NCI-H187 (cell line): ENCODE results near the gene PRF1.
A peak's percentile ranks its signal among the peaks of the same experiment; 100 is the strongest.

ENCODE experiments used
- DNase-seq, 2 experiments: peaks; one replicate each; lab custom pipeline; 2025; lab: John Stamatoyannopoulos, UW

The PRF1 gene

GRCh38 chr10:70559861-70560260 lies 42.7 kb downstream of the PRF1 start:
- no peak for DNase-seq

DNA sequence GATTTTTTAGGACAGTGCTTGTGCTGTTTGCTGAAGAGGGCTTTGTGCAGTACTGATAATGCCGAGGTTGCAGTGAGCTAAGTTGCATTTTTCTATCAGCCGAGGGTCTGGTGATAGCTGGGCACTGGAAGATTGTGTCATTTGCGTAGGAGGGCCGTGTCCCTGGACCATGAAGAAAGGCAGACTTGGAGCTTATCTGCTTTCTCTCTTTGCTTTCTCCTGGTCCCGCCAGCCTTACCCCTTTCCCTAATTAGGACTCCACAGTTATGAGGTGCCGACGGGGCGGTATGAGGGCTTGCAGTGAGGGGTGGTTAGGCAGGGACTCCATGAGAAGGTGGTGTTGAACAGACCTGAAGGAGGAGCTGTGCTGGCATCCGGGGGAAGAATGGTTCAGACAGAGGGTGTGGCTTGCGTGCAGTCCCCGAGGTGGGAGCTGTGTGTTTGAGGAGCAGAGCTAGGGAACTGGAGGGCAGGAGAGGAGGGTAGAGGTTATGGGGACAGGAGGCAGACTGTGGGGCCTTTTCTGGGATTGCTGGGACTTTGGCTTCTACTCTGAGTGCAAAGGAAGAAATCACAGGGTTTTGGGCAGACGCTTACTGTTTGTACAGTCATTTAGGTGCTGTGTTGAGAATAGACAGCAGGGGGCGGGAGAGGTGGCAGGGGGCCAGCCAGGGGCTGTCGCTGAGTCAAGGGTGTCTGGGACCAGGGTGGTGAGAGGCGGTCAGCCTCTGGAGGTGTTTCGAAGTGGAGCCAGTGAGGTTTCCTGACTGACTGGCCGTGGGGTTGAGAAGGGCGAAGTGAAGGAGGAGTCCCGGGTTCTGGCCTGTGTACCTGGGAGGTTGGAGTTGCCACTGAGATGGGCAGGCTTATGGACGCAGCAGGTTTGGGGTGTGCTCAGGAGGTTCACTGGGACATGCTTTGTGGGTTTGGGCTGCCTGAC lies 43.4 kb downstream of the PRF1 start:
- peak in 1 of 2 experiments; percentile 6 for DNase-seq

DNA sequence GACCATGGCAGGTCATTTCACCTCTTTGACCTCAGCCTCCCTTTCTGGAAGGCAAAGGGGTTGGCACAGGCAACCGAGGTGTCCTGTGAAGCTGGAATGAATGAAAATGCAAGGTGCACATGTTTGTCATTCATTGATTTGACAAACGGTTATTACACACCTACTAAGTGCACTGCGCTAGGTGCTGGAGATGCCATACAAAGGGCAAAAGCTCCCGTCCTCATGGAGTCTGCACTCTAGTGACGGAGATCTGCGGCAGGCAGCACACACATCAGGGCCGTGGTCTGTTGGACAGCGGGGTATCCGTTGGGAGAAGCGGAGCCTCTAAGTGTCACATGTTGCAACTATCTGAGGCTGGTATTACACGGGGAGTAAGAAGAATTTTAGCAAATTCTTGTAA lies 44.2 kb downstream of the PRF1 start:
- DNase-seq = no peak

GRCh38 chr10:70557876-70558275 lies 44.7 kb downstream of the PRF1 start:
- no peak for DNase-seq

- DNase-seq = no peak
Measured at GRCh38 chr10:70557086-70557845, 45.3 kb downstream of the PRF1 start.

GRCh38 chr10:70555371-70555770 lies 47.2 kb downstream of the PRF1 start:
- no peak for DNase-seq

DNA sequence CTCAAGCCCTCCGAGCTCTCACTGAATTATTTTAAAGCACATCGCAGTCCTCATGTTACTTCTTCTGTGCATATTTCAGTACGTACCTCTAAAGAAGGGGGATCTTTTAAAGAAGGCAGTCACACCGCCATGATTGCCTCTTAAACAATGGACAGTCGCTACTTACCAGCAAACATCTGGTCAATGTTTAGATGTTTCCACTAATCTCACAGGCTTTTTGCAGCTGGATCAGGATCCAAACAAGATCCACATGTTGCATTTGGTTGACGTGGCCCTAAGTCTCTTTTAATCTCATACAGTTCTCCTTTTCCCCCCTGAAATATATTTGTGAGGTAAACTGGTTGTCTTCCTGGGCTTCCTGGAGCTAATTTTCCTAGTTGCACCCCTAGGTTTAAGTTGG lies 50.0 kb downstream of the PRF1 start:
- DNase-seq = no peak

DNA sequence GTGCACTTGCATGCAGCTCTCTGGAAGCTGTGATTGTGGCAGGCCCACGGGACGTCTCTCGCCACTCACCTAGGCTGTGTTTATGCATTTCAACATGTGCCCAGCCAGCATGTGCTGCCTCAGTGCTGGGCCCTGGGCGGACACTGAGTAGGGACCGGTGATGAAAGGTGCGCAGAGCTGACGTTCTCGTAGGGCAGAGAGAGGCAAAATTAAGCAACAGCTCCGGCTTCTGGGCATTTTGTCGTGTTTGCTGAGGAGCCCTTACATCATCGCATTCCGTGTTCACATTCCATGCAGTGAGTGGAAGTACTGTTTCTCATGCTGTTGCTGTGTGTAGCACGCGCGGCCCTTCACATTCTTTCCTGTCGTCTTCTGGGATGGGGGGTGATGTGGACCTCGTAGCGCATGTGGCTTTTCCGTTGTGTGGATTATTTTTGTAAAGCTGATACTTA lies 50.5 kb downstream of the PRF1 start:
- DNase-seq = no peak

- no peak for DNase-seq
Measured at GRCh38 chr10:70551466-70551865, 51.1 kb downstream of the PRF1 start.

- DNase-seq = no peak
Measured at GRCh38 chr10:70550459-70550858, 52.1 kb downstream of the PRF1 start.

GRCh38 chr10:70549962-70550458 lies 52.5 kb downstream of the PRF1 start:
- DNase-seq = peak in 1 of 2 experiments; percentile 19

- DNase-seq = no peak
Measured at GRCh38 chr10:70549351-70549961, 53.1 kb downstream of the PRF1 start.
